MG63 (cell line): Measurements from ENCODE around the gene MAP3K15. TPM values are rescaled to one million over a fixed set of nuclear protein-coding genes. Genes with fewer than 3 reads are reported as not detected.

ENCODE experiments used
- DNase-seq: peaks from one replicate; pipeline ENCODE4 v3.0.0-alpha.2; 2020
- H3K27me3 ChIP-seq: fragments of 250-450 bp; sonication (Bioruptor Pico); 2 replicates; pipeline ENCODE4 v1.5.1; 2020; ENCODE audit warnings: mild to moderate bottlenecking, moderate library complexity
- H3K36me3 ChIP-seq: fragments of 250-450 bp; sonication (Bioruptor Pico); 2 replicates; pipeline ENCODE4 v1.5.1; 2020; ENCODE audit warnings: mild to moderate bottlenecking, moderate library complexity
- H3K4me3 ChIP-seq: fragments of 250-450 bp; sonication (Bioruptor Pico); 2 replicates; pipeline ENCODE4 v1.5.1; 2020; ENCODE audit warnings: mild to moderate bottlenecking, moderate library complexity
- H3K9me3 ChIP-seq: fragments of 250-450 bp; sonication (Bioruptor Pico); 2 replicates; pipeline ENCODE4 v1.5.1; 2020; ENCODE audit warnings: mild to moderate bottlenecking, moderate library complexity
- total RNA-seq: library from RNA; depleted of rRNA; stranded (reverse); fragments of >200 nt; shearing (Covaris generic); gene quantifications from 2 replicates; pipeline ENCODE4 v1.2.3, GENCODE V29; 2014; ENCODE audit warnings: low replicate concordance; rRNA removed

MAP3K15 gene
- total RNA-seq, 1 experiment from 2014 or later: 0.53 TPM

- no peak for DNase-seq
- H3K4me3 ChIP-seq: peak overlapping the region; percentile 83
- H3K27me3 ChIP-seq: no peaks in the 10 kb centered on the region
- H3K36me3 ChIP-seq: peaks cover 2% of the 10 kb centered on the region; the same call in 1 of the 2 replicates
- H3K9me3 ChIP-seq: no peaks in the 10 kb centered on the region
These were observed 172.2 kb downstream of the MAP3K15 start for GRCh38 chrX:19343085-19343534.

- Histone ChIP-seq H3K9me3 (no peaks in the 10 kb centered on the region), H3K27me3 (no peaks in the 10 kb centered on the region), H3K36me3 (no peaks in the 10 kb centered on the region), H3K4me3 (no peak overlapping the region)
- DNase-seq: no peak
These were observed 172.9 kb downstream of the MAP3K15 start for GRCh38 chrX:19342331-19342906.

- Histone ChIP-seq H3K36me3 (no peaks in the 10 kb centered on the region), H3K9me3 (peaks cover 5% of the 10 kb centered on the region), H3K27me3 (no peaks in the 10 kb centered on the region), H3K4me3 (no peak overlapping the region)
- no peak for DNase-seq
These were observed 180.2 kb downstream of the MAP3K15 start for GRCh38 chrX:19334945-19335626.

- Histone ChIP-seq H3K4me3 (no peak overlapping the region), H3K36me3 (no peaks in the 10 kb centered on the region)
- peak; percentile 15 for DNase-seq
These were observed 182.3 kb downstream of the MAP3K15 start for GRCh38 chrX:19332983-19333382.

GRCh38 chrX:19331831-19332230, 183.5 kb downstream of the MAP3K15 start:
- no peaks in the 10 kb centered on the region for H3K36me3 ChIP-seq
- H3K4me3 ChIP-seq: no peak overlapping the region
- H3K27me3 ChIP-seq: no peaks in the 10 kb centered on the region
- H3K9me3 ChIP-seq: peaks cover 5% of the 10 kb centered on the region
- no peak for DNase-seq

More at GRCh38 chrX:19332983-19333382, 182.3 kb downstream of the MAP3K15 start:
- peaks cover 5% of the 10 kb centered on the region for H3K9me3 ChIP-seq
- H3K27me3 ChIP-seq: no peaks in the 10 kb centered on the region

GRCh38 chrX:19326567-19326966, 188.7 kb downstream of the MAP3K15 start:
- no peaks in the 10 kb centered on the region for H3K27me3 ChIP-seq
- no peak for DNase-seq
- H3K36me3 ChIP-seq: no peaks in the 10 kb centered on the region
- no peaks in the 10 kb centered on the region for H3K9me3 ChIP-seq
- H3K4me3 ChIP-seq: no peak overlapping the region

Other genes starting within 250 kb of the MAP3K15 start
- 158 and 347 TPM in 2 replicates for gene PDHA1, start 171.6 kb downstream of the MAP3K15 start, total RNA-seq